HCT116 (cell line): ENCODE results near the gene CALCOCO2. TPM values are rescaled to one million over a fixed set of nuclear protein-coding genes. Genes with fewer than 3 reads are reported as not detected.

Experiments
- ATAC-seq: fragments of 200-7000 bp; cut with Tn5 transposase; 2 replicates; pipeline ENCODE4 v1.9.1; 2020; ENCODE audit warnings: mild to moderate bottlenecking, moderate library complexity
- BruUV-seq: library from RNA; stranded (reverse); fragments of 400-500 nt; replicated peaks from 2 replicates; lab custom pipeline; 2021; lab: Mats Ljungman, UMichigan
- CTCF ChIA-PET: fragments of 300-600 bp; sonication (Branson Sonifier 250); formaldehyde crosslinking; loops from one replicate; lab custom pipeline; 2021; ENCODE audit warnings: antibody characterized with exemption; lab: Charles Lee
- POLR2A ChIA-PET: fragments of 300-600, 350-600 bp; sonication (Branson Sonifier 250); formaldehyde crosslinking; loops from one replicate; lab custom pipeline; 2021; ENCODE audit warnings: antibody characterized with exemption; lab: Charles Lee
- RAD21 ChIA-PET, 2 experiments: fragments of 300-600 bp; sonication (Branson Sonifier 250); formaldehyde crosslinking; loops; one replicate each; lab custom pipeline; 2023; ENCODE audit warnings: low total read pairs in 2 of 2; ENCODE audit not compliant: uncharacterized antibody in 2 of 2, unreplicated experiment in 2 of 2, low non-redundant PET in 1 of 2; lab: Charles Lee
- DNase-seq: peaks from one replicate; pipeline ENCODE4 v3.0.0-alpha.2; 2010; ENCODE audit warnings: low read depth, low spot score
- H2AFZ ChIP-seq: fragments of 200-600 bp; shearing (Covaris generic), sonication (generic); 2 replicates; pipeline ENCODE4 v1.6.1; 2017; ENCODE audit warnings: low read depth, mixed run types, mixed read lengths, antibody characterized with exemption, low read length; ENCODE audit not compliant: poor library complexity, severe bottlenecking
- H3K27ac ChIP-seq: 2 replicates; pipeline ENCODE4 v1.5.1; 2012; ENCODE audit warnings: low read depth, low read length
- H3K27me3 ChIP-seq: fragments of 200-600 bp; sonication (generic); 2 replicates; pipeline ENCODE4 v1.6.1; 2016; ENCODE audit warnings: mixed run types, low read length, mixed read lengths; ENCODE audit not compliant: insufficient read depth
- H3K36me3 ChIP-seq, 2 experiments: fragments of 200-500 bp in 1 of 2; fragments of 200-600 bp in 1 of 2; sonication (Bioruptor generic) in 1 of 2; sonication (generic) in 1 of 2; 2 replicates each; pipeline versions ENCODE4 v1.5.1 to v1.6.1; 2014 to 2016; ENCODE audit warnings: low read length in 2 of 2, inconsistent platforms in 1 of 2, mixed read lengths in 1 of 2, mixed run types in 1 of 2; ENCODE audit not compliant: insufficient read depth in 2 of 2, control insufficient read depth in 1 of 2
- H3K4me1 ChIP-seq, 2 experiments: fragments of 200-600 bp in 1 of 2; sonication (generic) in 1 of 2; 2 replicates each; pipeline versions ENCODE4 v1.5.1 to v1.6.1; 2012 to 2017; ENCODE audit warnings: low read length in 2 of 2, inconsistent platforms in 1 of 2, mild to moderate bottlenecking in 1 of 2, mixed read lengths in 1 of 2, mixed run types in 1 of 2, moderate library complexity in 1 of 2; ENCODE audit not compliant: insufficient read depth in 2 of 2, control insufficient read depth in 1 of 2
- H3K4me2 ChIP-seq: fragments of 200-600 bp; sonication (generic); 2 replicates; pipeline ENCODE4 v1.6.1; 2017; ENCODE audit warnings: mixed run types, low read length, mixed read lengths
- H3K4me3 ChIP-seq, 2 experiments: fragments of 200-600 bp in 1 of 2; sonication (generic) in 1 of 2; replicated peaks in 1 of 2; 2 replicates each; pipeline ENCODE4 v1.5.1; 2011 to 2016; ENCODE audit warnings: low read length in 2 of 2, control low read depth in 1 of 2, low read depth in 1 of 2, mild to moderate bottlenecking in 1 of 2, mixed read lengths in 1 of 2, mixed run types in 1 of 2
- H3K79me2 ChIP-seq: fragments of 200-600 bp; sonication (generic); 2 replicates; pipeline ENCODE4 v1.6.1; 2017; ENCODE audit warnings: mild to moderate bottlenecking, mixed run types, low read length, moderate library complexity, mixed read lengths; ENCODE audit not compliant: insufficient read depth
- H3K9ac ChIP-seq: fragments of 200-600 bp; sonication (generic); 2 replicates; pipeline ENCODE4 v1.6.1; 2016; ENCODE audit warnings: low read length, mixed read lengths
- H3K9me2 ChIP-seq: fragments of 200-600 bp; sonication (generic), shearing (Covaris generic); 2 replicates; pipeline ENCODE4 v1.6.1; 2017; ENCODE audit warnings: mixed run types, mild to moderate bottlenecking, moderate library complexity; ENCODE audit not compliant: insufficient read depth
- H3K9me3 ChIP-seq, 2 experiments: fragments of 200-500 bp in 1 of 2; fragments of 200-600 bp in 1 of 2; sonication (Bioruptor generic) in 1 of 2; sonication (generic) in 1 of 2; 2 replicates each; pipeline ENCODE4 v1.6.1; 2014 to 2017; ENCODE audit warnings: low read length in 2 of 2, mixed read lengths in 2 of 2, inconsistent platforms in 1 of 2, low read depth in 1 of 2, mild to moderate bottlenecking in 1 of 2, mixed run types in 1 of 2, moderate library complexity in 1 of 2; ENCODE audit not compliant: control insufficient read depth in 1 of 2, insufficient read depth in 1 of 2
- H4K20me1 ChIP-seq: fragments of 200-600 bp; sonication (generic), shearing (Covaris generic); 2 replicates; pipeline ENCODE4 v1.6.1; 2017; ENCODE audit warnings: mixed run types, mild to moderate bottlenecking, moderate library complexity; ENCODE audit not compliant: insufficient read depth
- CBX3 ChIP-seq: IDR thresholded peaks from 2 replicates; pipeline ENCODE4 v1.6.1; 2012; ENCODE audit warnings: low read depth
- CEBPB ChIP-seq: IDR thresholded peaks from 2 replicates; pipeline ENCODE4 v1.6.1; 2012; ENCODE audit warnings: low read depth
- CTCF ChIP-seq, 3 experiments: fragments of 200-600 bp in 1 of 3; sonication (generic) in 1 of 3; IDR thresholded peaks in 2 of 3; conservative IDR thresholded peaks in 1 of 3; 2 replicates each; pipeline ENCODE4 v1.5.1; 2012 to 2017; ENCODE audit warnings: low read depth in 2 of 3, low read length in 2 of 3, antibody characterized with exemption in 1 of 3, borderline replicate concordance in 1 of 3, control low read depth in 1 of 3, mild to moderate bottlenecking in 1 of 3, mixed read lengths in 1 of 3, mixed run types in 1 of 3, moderate library complexity in 1 of 3; ENCODE audit not compliant: insufficient read depth in 1 of 3
- ELF1 ChIP-seq: IDR thresholded peaks from 2 replicates; pipeline ENCODE4 v1.6.1; 2012; ENCODE audit warnings: low read depth, borderline replicate concordance
- EZH2 ChIP-seq: fragments of 200-600 bp; sonication (generic); IDR thresholded peaks from 2 replicates; pipeline ENCODE4 v1.6.1; 2017; ENCODE audit warnings: antibody characterized with exemption, mixed run types
- EZH2phosphoT487 ChIP-seq: fragments of 200-600 bp; IDR thresholded peaks from 2 replicates; pipeline ENCODE4 v1.6.1; 2018; ENCODE audit warnings: antibody characterized with exemption, borderline replicate concordance
- JUND ChIP-seq: IDR thresholded peaks from 2 replicates; pipeline ENCODE4 v1.6.1; 2012
- MAX ChIP-seq: IDR thresholded peaks from 2 replicates; pipeline ENCODE4 v1.6.1; 2012
- POLR2A ChIP-seq: IDR thresholded peaks from 2 replicates; pipeline ENCODE4 v1.7.0; 2011; ENCODE audit warnings: borderline replicate concordance; ENCODE audit not compliant: insufficient read depth, insufficient read length; ENCODE audit errors: extremely low read depth
- POLR2AphosphoS5 ChIP-seq: IDR thresholded peaks from 2 replicates; pipeline ENCODE4 v1.6.1; 2011; ENCODE audit warnings: mild to moderate bottlenecking, low read depth, low read length, moderate library complexity
- RAD21 ChIP-seq: IDR thresholded peaks from 2 replicates; pipeline ENCODE4 v1.6.1; 2012; ENCODE audit warnings: low read depth, mild to moderate bottlenecking
- REST ChIP-seq: IDR thresholded peaks from 2 replicates; pipeline ENCODE4 v1.6.1; 2012; ENCODE audit warnings: low read depth
- SIN3A ChIP-seq: IDR thresholded peaks from 2 replicates; pipeline ENCODE4 v1.6.1; 2012; ENCODE audit warnings: low read depth
- SRF ChIP-seq: IDR thresholded peaks from 2 replicates; pipeline ENCODE4 v1.6.1; 2012; ENCODE audit warnings: low read depth
- TCF7L2 ChIP-seq: IDR thresholded peaks from 2 replicates; pipeline ENCODE4 v1.7.0; 2011; ENCODE audit warnings: borderline replicate concordance, inconsistent platforms; ENCODE audit not compliant: insufficient read depth, insufficient read length; ENCODE audit errors: extremely low read depth
- YY1 ChIP-seq: IDR thresholded peaks from 2 replicates; pipeline ENCODE4 v1.6.1; 2011; ENCODE audit warnings: low read length, low read depth, moderate library complexity, mild to moderate bottlenecking; ENCODE audit not compliant: insufficient replicate concordance; ENCODE audit errors: extremely low read depth
- ZBTB33 ChIP-seq: IDR thresholded peaks from 2 replicates; pipeline ENCODE4 v1.6.1; 2011; ENCODE audit warnings: mild to moderate bottlenecking, low read length, moderate library complexity; ENCODE audit not compliant: insufficient replicate concordance; ENCODE audit errors: extremely low read depth
- ZFX ChIP-seq: fragments of 450-650 bp; IDR thresholded peaks from 2 replicates; pipeline ENCODE4 v1.6.1; 2017
- ZNF274 ChIP-seq: fragments of 200-500 bp; sonication (Bioruptor generic); IDR thresholded peaks from 2 replicates; pipeline ENCODE4 v1.6.1; 2014; ENCODE audit warnings: mild to moderate bottlenecking, low read depth, low read length, inconsistent platforms
- intact Hi-C: fragments of 100-400 bp; cut with micrococcal nuclease; formaldehyde crosslinking; loops from 2 replicates; pipeline ENCODE4 v1.10.0; 2022
- total RNA-seq: library from RNA; stranded (reverse); gene quantifications from one replicate; pipeline ENCODE4 v1.2.1, GENCODE V29; 2021; ENCODE audit not compliant: unreplicated experiment

Gene CALCOCO2
- total RNA-seq, 1 experiment from 2014 or later: 151 TPM

GRCh38 chr17:48850792-48851323, 20.0 kb downstream of the CALCOCO2 start:
- H3K9ac ChIP-seq: no peak overlapping the region
- H4K20me1 ChIP-seq: no peaks in the 10 kb centered on the region
- CTCF ChIA-PET: no interaction called here
- H3K9me2 ChIP-seq: no peaks in the 10 kb centered on the region
- ATAC-seq (no peak), DNase-seq (no peak)
- H3K27me3 ChIP-seq: no peaks in the 10 kb centered on the region
- no peak overlapping the region for H3K4me3 ChIP-seq
- TF ChIP-seq CTCF (IDR thresholded peaks at IDR 0.05 in 2 of 3, conservative IDR thresholded peaks at IDR 0.05 in 1 of 3; ENCODE audit: borderline replicate concordance in 1 of 3, insufficient read depth in 1 of 3, low read depth in 2 of 3, low read length in 2 of 3) (no peak), EZH2phosphoT487 (no peak), ELF1 (no peak), ZNF274 (no peak), POLR2AphosphoS5 (no peak), ZFX (no peak), YY1 (no peak), CEBPB (no peak), JUND (no peak), POLR2A (no peak), REST (no peak), MAX (no peak), CBX3 (no peak), TCF7L2 (no peak), EZH2 (no peak), ZBTB33 (no peak), RAD21 (no peak), SRF (no peak), SIN3A (no peak)
- intact Hi-C loops: no loop called here
- no peak overlapping the region for H3K27ac ChIP-seq
- H3K36me3 ChIP-seq: peaks cover 13 to 50% of the 10 kb centered on the region in 2 experiments; a peak in 3 of 4 replicates
- POLR2A ChIA-PET: no interaction called here
- H3K4me2 ChIP-seq: no peak overlapping the region
- H3K79me2 ChIP-seq: no peaks in the 10 kb centered on the region
- BruUV-seq: no TSS peak
- no peaks in the 10 kb centered on the region for H3K4me1 ChIP-seq
- H3K9me3 ChIP-seq: no peaks in the 10 kb centered on the region
- RAD21 ChIA-PET: no interaction called here
- H2AFZ ChIP-seq: no peak overlapping the region
